Progenitor cell of endocrine pancreas (in vitro differentiated cells): ENCODE data around the gene ZMAT2. TPM values are rescaled to one million over a fixed set of nuclear protein-coding genes. Genes with fewer than 3 reads are reported as not detected.

Source experiments
- DNase-seq: peaks from one replicate; pipeline ENCODE4 v3.0.0; 2021; ENCODE audit warnings: low spot score; ENCODE audit not compliant: unreplicated experiment
- H3K27ac Mint-ChIP-seq: 2 replicates; pipeline ENCODE4 v1.8.0; 2021; ENCODE audit warnings: mild to moderate bottlenecking, moderate library complexity, mixed read lengths
- H3K27me3 Mint-ChIP-seq: 2 replicates; pipeline ENCODE4 v1.8.0; 2021; ENCODE audit warnings: mixed read lengths
- H3K36me3 Mint-ChIP-seq: 2 replicates; pipeline ENCODE4 v1.8.0; 2022; ENCODE audit warnings: mixed read lengths; ENCODE audit not compliant: insufficient read depth
- H3K4me1 Mint-ChIP-seq: 2 replicates; pipeline ENCODE4 v1.8.0; 2021; ENCODE audit warnings: low read depth, mixed read lengths
- H3K4me3 Mint-ChIP-seq: 2 replicates; pipeline ENCODE4 v1.8.0; 2021; ENCODE audit warnings: low read depth, mild to moderate bottlenecking, moderate library complexity, mixed read lengths
- H3K9me3 Mint-ChIP-seq: 2 replicates; pipeline ENCODE4 v1.8.0; 2021; ENCODE audit warnings: low read depth, mixed read lengths
- total RNA-seq: library from RNA; stranded (reverse); gene quantifications from 2 replicates; pipeline ENCODE4 v1.2.1, GENCODE V29; 2021
- TF ChIP-seq, protein P1 (sequence below): fragments of 200-600 bp; sonication (generic); IDR thresholded peaks from one replicate; pipeline ENCODE4 v1.5.0; 2021; ENCODE audit warnings: antibody characterized with exemption, mild to moderate bottlenecking; ENCODE audit not compliant: unreplicated experiment

The ZMAT2 gene
- total RNA-seq, 1 donor from 2014 or later = 67.7 TPM

DNA sequence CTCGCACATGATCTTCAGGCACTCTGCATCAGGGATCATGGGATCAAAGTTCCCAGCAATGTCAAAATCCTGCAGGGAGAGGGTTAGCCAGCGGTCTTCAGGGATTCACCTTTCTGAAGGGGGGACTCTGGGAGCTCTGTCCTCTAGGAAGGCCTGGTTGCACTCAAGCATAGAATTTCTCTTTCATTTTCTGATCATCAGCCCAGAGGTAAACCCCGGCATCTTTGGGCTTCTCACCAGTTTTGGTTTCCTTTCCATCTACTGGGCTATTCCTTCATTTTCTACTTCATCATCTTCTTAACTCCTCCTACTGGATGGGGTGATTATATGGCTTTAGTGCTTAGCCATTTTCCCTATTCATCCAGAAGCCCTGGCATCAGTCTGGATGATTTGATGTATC lies 22.3 kb upstream of the ZMAT2 start:
- H3K9me3 Mint-ChIP-seq = no peaks in the 10 kb centered on the region
- TF ChIP-seq, protein P1, sequence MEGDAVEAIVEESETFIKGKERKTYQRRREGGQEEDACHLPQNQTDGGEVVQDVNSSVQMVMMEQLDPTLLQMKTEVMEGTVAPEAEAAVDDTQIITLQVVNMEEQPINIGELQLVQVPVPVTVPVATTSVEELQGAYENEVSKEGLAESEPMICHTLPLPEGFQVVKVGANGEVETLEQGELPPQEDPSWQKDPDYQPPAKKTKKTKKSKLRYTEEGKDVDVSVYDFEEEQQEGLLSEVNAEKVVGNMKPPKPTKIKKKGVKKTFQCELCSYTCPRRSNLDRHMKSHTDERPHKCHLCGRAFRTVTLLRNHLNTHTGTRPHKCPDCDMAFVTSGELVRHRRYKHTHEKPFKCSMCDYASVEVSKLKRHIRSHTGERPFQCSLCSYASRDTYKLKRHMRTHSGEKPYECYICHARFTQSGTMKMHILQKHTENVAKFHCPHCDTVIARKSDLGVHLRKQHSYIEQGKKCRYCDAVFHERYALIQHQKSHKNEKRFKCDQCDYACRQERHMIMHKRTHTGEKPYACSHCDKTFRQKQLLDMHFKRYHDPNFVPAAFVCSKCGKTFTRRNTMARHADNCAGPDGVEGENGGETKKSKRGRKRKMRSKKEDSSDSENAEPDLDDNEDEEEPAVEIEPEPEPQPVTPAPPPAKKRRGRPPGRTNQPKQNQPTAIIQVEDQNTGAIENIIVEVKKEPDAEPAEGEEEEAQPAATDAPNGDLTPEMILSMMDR = no peak
- H3K27me3 Mint-ChIP-seq = no peaks in the 10 kb centered on the region
- no peak overlapping the region for H3K4me3 Mint-ChIP-seq
- H3K27ac Mint-ChIP-seq = no peak overlapping the region
- no peak for DNase-seq
- H3K4me1 Mint-ChIP-seq = no peaks in the 10 kb centered on the region
- H3K36me3 Mint-ChIP-seq = peaks cover 23% of the 10 kb centered on the region

DNA sequence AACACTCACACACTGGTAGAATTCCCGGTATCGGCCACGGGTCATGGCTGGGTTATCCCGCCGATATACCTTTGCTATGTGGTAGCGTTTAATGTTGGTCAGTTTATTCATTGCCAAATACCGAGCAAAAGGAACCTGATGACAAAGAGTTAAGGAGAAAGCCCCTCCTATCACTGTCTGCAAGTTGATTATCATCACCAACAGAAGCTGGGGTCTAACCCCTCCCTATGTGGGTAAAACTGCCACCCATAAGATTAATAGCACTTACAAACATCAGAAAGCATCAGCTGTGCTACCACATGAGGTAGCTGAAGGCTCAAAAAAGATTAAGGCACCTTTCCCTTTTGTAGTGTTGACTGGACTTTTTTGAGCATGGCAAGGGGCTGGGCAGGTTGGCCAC lies 21.3 kb upstream of the ZMAT2 start:
- H3K4me3 Mint-ChIP-seq = no peak overlapping the region
- peaks cover 23% of the 10 kb centered on the region for H3K36me3 Mint-ChIP-seq
- no peak overlapping the region for H3K27ac Mint-ChIP-seq
- no peaks in the 10 kb centered on the region for H3K4me1 Mint-ChIP-seq
- H3K27me3 Mint-ChIP-seq = no peaks in the 10 kb centered on the region
- H3K9me3 Mint-ChIP-seq = no peaks in the 10 kb centered on the region
- no peak for DNase-seq
- TF ChIP-seq, protein P1 = no peak

DNA sequence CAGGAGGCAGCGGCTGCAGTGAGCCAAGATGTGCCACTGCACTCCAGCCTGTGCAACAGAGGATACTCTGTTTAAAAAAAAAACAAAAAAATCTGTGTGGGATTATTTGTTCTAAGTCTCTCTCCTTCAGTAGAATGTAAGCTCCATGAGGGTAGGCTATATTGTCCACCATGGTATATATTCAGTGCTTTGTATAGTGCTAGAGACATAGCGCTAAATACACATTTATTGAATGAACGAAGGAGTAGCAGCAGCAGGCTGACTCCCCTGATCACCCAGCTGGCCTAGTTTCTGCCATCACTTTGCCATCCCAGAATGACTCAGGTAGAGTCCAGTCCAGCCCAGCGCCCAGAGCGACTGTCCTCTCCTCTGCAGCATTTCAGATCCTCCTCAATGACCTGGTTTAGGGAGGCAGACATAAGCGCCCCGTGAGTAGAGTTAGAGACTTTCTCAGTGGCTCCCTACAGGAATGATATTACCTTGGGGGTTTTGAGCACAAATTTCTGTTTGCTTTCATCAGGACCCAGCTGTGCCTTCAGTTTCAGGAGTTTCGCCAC lies 9.8 kb upstream of the ZMAT2 start:
- TF ChIP-seq, protein P1 = no peak
- H3K36me3 Mint-ChIP-seq = peaks cover 13% of the 10 kb centered on the region
- no peaks in the 10 kb centered on the region for H3K9me3 Mint-ChIP-seq
- H3K27ac Mint-ChIP-seq = peak overlapping the region; percentile 94
- H3K4me3 Mint-ChIP-seq = peak overlapping the region; percentile 97
- H3K4me1 Mint-ChIP-seq = peaks cover 21% of the 10 kb centered on the region
- no peak for DNase-seq
- no peaks in the 10 kb centered on the region for H3K27me3 Mint-ChIP-seq

DNA sequence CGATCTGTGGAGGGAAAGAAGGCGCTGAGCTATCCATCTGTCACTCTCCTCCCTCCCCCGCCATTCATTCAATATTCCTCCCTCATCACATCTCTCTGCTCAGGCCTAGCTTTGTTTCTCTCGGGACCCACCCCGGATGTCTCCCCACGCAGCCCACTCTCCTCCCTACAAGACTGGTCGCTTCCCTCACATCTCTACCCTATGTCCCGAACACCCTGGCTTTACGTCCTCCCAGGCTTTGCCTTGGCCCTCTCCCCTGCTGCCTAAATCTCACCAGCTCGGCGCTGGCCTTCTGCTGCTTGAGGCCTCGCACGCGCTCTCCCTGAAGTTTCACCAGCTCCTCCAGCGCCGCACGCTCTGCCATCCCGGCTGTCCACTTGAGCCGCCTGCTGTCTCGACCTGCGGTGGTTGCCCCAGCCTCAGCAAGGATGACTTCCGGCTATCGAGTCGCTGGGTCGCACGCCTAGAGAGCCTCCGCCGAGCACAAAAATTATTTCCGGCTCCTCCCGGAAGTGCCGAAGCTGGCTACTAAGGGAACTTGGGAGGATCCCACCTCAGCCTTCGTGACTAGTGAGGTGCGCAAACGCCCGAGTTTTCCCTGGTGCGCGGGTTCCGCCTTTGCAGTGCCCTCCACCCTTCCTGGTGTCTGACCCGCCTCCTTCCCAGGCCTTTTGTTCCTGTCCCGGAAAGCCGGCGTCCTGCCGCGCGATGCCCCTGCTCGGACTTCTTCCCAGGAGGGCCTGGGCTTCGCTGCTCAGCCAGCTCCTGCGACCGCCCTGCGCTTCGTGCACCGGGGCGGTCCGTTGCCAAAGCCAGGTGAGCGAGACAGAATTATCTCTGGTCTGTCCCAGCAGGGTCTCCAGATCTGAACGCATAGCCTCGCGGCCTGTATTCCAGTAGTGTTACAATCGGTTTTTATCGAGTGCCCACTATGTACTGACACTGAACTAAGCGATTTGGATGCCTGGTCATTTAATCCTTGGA lies 9.0 kb upstream of the ZMAT2 start, which contains the start of the genes HARS1 and HARS2:
TSS of gene HARS1 (minus strand) at position 430 of the 984 bp plus-strand sequence. CDS start at position 364, 66 bp downstream.
TSS of gene HARS2 (plus strand) at position 515 of the 984 bp plus-strand sequence. CDS start at position 709, 194 bp downstream.
- TF ChIP-seq, protein P1 = no peak
- Mint-ChIP-seq H3K4me1 (peaks cover 21% of the 10 kb centered on the region), H3K27ac (peak within 1 kb of the TSS; percentile 94), H3K36me3 (peaks cover 17% of the 10 kb centered on the region), H3K9me3 (no peaks in the 10 kb centered on the region), H3K27me3 (no peaks in the 10 kb centered on the region), H3K4me3 (peak within 1 kb of the TSS; percentile 97)
- DNase-seq = peak; percentile 72

DNA sequence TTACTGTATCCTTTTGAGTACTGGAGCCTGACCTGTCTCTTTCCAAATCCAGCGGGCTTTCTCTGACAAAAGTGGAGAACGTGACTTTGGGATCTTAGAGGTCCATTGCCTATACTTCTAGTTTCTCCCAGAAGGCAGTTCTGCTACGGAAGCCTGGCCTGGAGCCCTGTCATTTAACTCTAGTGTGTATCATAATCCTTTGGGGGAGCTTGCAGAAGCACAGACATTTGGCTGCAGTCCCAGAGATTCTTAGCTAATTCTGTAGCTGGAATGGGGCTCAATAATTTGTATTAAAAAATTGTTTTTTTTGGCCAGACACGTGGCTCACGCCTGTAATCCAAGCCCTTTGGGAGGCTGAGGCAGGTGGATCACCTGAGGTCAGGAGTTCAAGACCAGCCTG lies 6.0 kb upstream of the ZMAT2 start:
- Mint-ChIP-seq H3K36me3 (peaks cover 32% of the 10 kb centered on the region), H3K4me3 (no peak overlapping the region), H3K27ac (no peak overlapping the region), H3K27me3 (no peaks in the 10 kb centered on the region), H3K9me3 (no peaks in the 10 kb centered on the region), H3K4me1 (peaks cover 21% of the 10 kb centered on the region)
- no peak for DNase-seq
- TF ChIP-seq, protein P1 = no peak
